HepG2 (cell line): ENCODE measurements around the gene UGT1A8.

Experiments used
- ATF2 ChIP-seq: sonication (generic); formaldehyde crosslinking; IDR thresholded peaks from 2 replicates; pipeline ENCODE4 v1.4.0; 2020; ENCODE audit warnings: missing genetic modification reagents
- BRCA1 ChIP-seq: sonication (generic); formaldehyde crosslinking; IDR thresholded peaks from 2 replicates; pipeline ENCODE4 v1.4.0; 2020; ENCODE audit warnings: missing genetic modification reagents
- CC2D1A ChIP-seq: sonication (generic); formaldehyde crosslinking; IDR thresholded peaks from 2 replicates; pipeline ENCODE4 v1.8.1; 2023; ENCODE audit warnings: mild to moderate bottlenecking, missing genetic modification reagents
- FOXK2 ChIP-seq: fragments of 450-650 bp; IDR thresholded peaks from 2 replicates; pipeline ENCODE4 v1.6.1; 2016
- FOXM1 ChIP-seq: sonication (generic); formaldehyde crosslinking; IDR thresholded peaks from 2 replicates; pipeline ENCODE4 v1.5.0; 2020; ENCODE audit warnings: missing genetic modification reagents
- NFIC ChIP-seq: IDR thresholded peaks from 2 replicates; pipeline ENCODE4 v1.6.1; 2012; ENCODE audit warnings: mild to moderate bottlenecking, low read length, inconsistent platforms
- ZBTB21 ChIP-seq: sonication (generic); formaldehyde crosslinking; IDR thresholded peaks from 2 replicates; pipeline ENCODE4 v1.4.0; 2020; ENCODE audit warnings: missing genetic modification reagents
- ZC3H4 ChIP-seq: sonication (generic); formaldehyde crosslinking; IDR thresholded peaks from 2 replicates; pipeline ENCODE4 v1.4.0; 2020; ENCODE audit warnings: missing genetic modification reagents, borderline replicate concordance
- TF ChIP-seq, protein P1 (sequence below): sonication (generic); formaldehyde crosslinking; IDR thresholded peaks from 2 replicates; pipeline ENCODE4 v1.5.0; 2020; ENCODE audit warnings: missing genetic modification reagents

DNA sequence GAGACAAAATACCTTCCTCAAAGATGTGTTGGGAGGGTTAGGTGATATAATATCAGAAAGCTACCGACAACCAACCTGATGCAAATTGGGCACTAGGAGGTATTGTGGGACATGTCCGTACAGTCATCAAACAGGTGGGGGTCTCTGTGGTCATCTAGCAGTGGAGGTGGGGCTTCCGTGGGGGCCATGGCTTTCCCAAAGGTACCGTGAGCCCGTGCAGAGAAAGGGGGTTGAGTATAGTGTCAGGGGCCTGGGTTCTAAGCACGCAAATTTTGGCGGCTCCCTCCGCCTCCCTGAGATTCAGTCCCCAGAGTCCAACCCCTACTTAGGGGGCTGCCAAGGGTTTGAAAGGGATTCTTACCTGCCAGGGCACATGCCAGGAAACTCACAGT lies 204.3 kb downstream of the UGT1A8 start:
- TF ChIP-seq FOXM1 (CRISPR knock-in tag), result no peak
- no peak for TF ChIP-seq ZBTB21 (CRISPR knock-in tag)
- TF ChIP-seq BRCA1 (CRISPR knock-in tag), result no peak
- TF ChIP-seq ATF2 (CRISPR knock-in tag), result no peak
- TF ChIP-seq ZC3H4 (CRISPR knock-in tag), result no peak
- TF ChIP-seq NFIC, result no peak
- TF ChIP-seq, protein P1, sequence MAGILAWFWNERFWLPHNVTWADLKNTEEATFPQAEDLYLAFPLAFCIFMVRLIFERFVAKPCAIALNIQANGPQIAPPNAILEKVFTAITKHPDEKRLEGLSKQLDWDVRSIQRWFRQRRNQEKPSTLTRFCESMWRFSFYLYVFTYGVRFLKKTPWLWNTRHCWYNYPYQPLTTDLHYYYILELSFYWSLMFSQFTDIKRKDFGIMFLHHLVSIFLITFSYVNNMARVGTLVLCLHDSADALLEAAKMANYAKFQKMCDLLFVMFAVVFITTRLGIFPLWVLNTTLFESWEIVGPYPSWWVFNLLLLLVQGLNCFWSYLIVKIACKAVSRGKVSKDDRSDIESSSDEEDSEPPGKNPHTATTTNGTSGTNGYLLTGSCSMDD (CRISPR knock-in tag), result no peak
- no peak for TF ChIP-seq FOXK2
- TF ChIP-seq CC2D1A (CRISPR knock-in tag), result no peak
